Measurements from ENCODE around the gene CA10. TPM values are rescaled to one million over a fixed set of nuclear protein-coding genes. Genes with fewer than 3 reads are reported as not detected.

Gene CA10
- total and polyA plus RNA-seq, 2 donors (not counting 3 experiments of a cell fraction or from before 2014, with no cell fraction given): not detected

- Histone ChIP-seq H3K79me2 (ENCODE audit: control insufficient read depth, insufficient read depth, low read length) (no peaks in the 10 kb centered on the region), H3K4me1 (ENCODE audit: control insufficient read depth, extremely low read depth, insufficient read depth, low read length) (no peaks in the 10 kb centered on the region), H3K27me3 (ENCODE audit: control insufficient read depth in 2 of 2, insufficient read depth in 2 of 2, low read length in 2 of 2) (no peaks in the 10 kb centered on the region), H3K9ac (replicated peaks; ENCODE audit: extremely low read depth, insufficient read depth, low read length) (no peak overlapping the region), H3K4me3 (replicated peaks in 1 of 3; ENCODE audit: insufficient read depth in 1 of 3, low read depth in 1 of 3, low read length in 3 of 3) (no peak overlapping the region), H3K9me1 (replicated peaks; ENCODE audit: control insufficient read depth, extremely low read depth, insufficient read depth, low read length) (no peaks in the 10 kb centered on the region), H4K20me1 (replicated peaks; ENCODE audit: control insufficient read depth, extremely low read depth, insufficient read depth, low read length) (no peaks in the 10 kb centered on the region), H3K27ac (ENCODE audit: insufficient read depth, low read depth, low read length) (no peak overlapping the region), H3K9me3 (replicated peaks; ENCODE audit: control insufficient read depth, insufficient read depth, low read length) (peaks cover 12% of the 10 kb centered on the region), H3K4me2 (ENCODE audit: insufficient read depth, low read length) (no peak overlapping the region), H3K36me3 (ENCODE audit: control insufficient read depth in 2 of 2, extremely low read depth in 1 of 2, insufficient read depth in 2 of 2, low read length in 2 of 2) (no peaks in the 10 kb centered on the region), H2AFZ (ENCODE audit: low read depth, low read length) (no peak overlapping the region)
- BruUV-seq (replicated peaks): no TSS peak
- FAIRE-seq (no peak), DNase-seq (ENCODE audit: low read depth, low spot score) (no peak)
- dilution Hi-C loops (cut with MboI; ENCODE audit: extremely low pct_ligation_motif_present, low sequenced_read_pairs) (no loop called here), intact Hi-C loops (cut with micrococcal nuclease) (no loop called here)
- ChIA-PET CTCF (no interaction called here), POLR2A (no interaction called here)
- TF ChIP-seq POLR2AphosphoS5 (IDR thresholded peaks at IDR 0.05; ENCODE audit: insufficient read depth, low read depth, low read length): no peak
- no peak for TF ChIP-seq JUN (IDR thresholded peaks at IDR 0.05; ENCODE audit: borderline replicate concordance, insufficient read depth, insufficient read length, low read depth)
- TF ChIP-seq, protein P1, sequence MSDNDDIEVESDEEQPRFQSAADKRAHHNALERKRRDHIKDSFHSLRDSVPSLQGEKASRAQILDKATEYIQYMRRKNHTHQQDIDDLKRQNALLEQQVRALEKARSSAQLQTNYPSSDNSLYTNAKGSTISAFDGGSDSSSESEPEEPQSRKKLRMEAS (IDR thresholded peaks at IDR 0.05; ENCODE audit: insufficient read depth, insufficient read length): no peak
- no peak for TF ChIP-seq GATA2 (IDR thresholded peaks at IDR 0.05; ENCODE audit: insufficient read depth, insufficient read length, low read depth, low read length)
- no peak for TF ChIP-seq CTCF (IDR thresholded peaks at IDR 0.05; ENCODE audit: extremely low read depth in 1 of 2, insufficient read depth in 1 of 2, low read depth in 1 of 2, low read length in 2 of 2)
- no peak for TF ChIP-seq FOS (IDR thresholded peaks at IDR 0.05; ENCODE audit: borderline replicate concordance, insufficient read depth, low read length)
- TF ChIP-seq EZH2 (IDR thresholded peaks at IDR 0.05; ENCODE audit: borderline replicate concordance, low read depth, low read length, severe bottlenecking): no peak
- no peak for TF ChIP-seq MYC (IDR thresholded peaks at IDR 0.05; ENCODE audit: low read depth, low read length)
- TF ChIP-seq POLR2A (IDR thresholded peaks at IDR 0.05; ENCODE audit: low read depth, low read length): no peak
These were observed 254.1 kb downstream of the CA10 start for GRCh38 chr17:51904379-51904778.
